ENCODE results near the gene COL4A6. TPM values are rescaled to one million over a fixed set of nuclear protein-coding genes. Genes with fewer than 3 reads are reported as not detected.

The COL4A6 gene
- polyA plus RNA-seq, 2 donors: 5.0 to 5.9 TPM

Other genes starting within 250 kb of the COL4A6 start
- gene COL4A5, start 1.4 kb upstream of the COL4A6 start, polyA plus RNA-seq: 10 to 100 TPM in 1 of 2 donors, 1 to 10 TPM in 1; 8.4 to 12.4 TPM